ENCODE measurements around the gene FAN1.

GRCh38 chr15:30941520-30941919 lies 37.8 kb downstream of the FAN1 start:
- TF ChIP-seq CTCF (conservative IDR thresholded peaks at IDR 0.05; ENCODE audit: low read length): no peak
- no peak for TF ChIP-seq EZH2phosphoT487 (IDR thresholded peaks at IDR 0.05; ENCODE audit: borderline replicate concordance)

Data from Loucy (cell line).